ENCODE measurements around the gene RPS21. TPM values are rescaled to one million over a fixed set of nuclear protein-coding genes. Genes with fewer than 3 reads are reported as not detected.
A peak's percentile ranks its signal among the peaks of the same experiment; 100 is the strongest.

RPS21 gene
- total and polyA plus RNA-seq, 2 of the 13 experiments (the other 11 are each of a cell fraction or from before 2014, with no cell fraction given), result 2,647 to 11,063 TPM

GRCh38 chr20:62342910-62343309 is 44.0 kb upstream of the RPS21 start (continued):
- peak; percentile 94 for TF ChIP-seq ZBTB40 (IDR thresholded peaks at IDR 0.05)
- peak; percentile 100 for TF ChIP-seq ZBTB40 (CRISPR knock-in tag; IDR thresholded peaks at IDR 0.05)
- TF ChIP-seq ZNF672 (CRISPR knock-in tag; IDR thresholded peaks at IDR 0.05), result no peak
- no peak for TF ChIP-seq ARHGAP35 (CRISPR knock-in tag; IDR thresholded peaks at IDR 0.05; ENCODE audit: borderline replicate concordance)
- peak; percentile 71; the same call in 1 of the 2 replicates for TF ChIP-seq NCOR1 (IDR thresholded peaks at IDR 0.05; ENCODE audit: borderline replicate concordance, low read length)
- no peak for TF ChIP-seq ZNF639 (CRISPR knock-in tag; conservative IDR thresholded peaks at IDR 0.05)
- peak; percentile 24; the same call in 1 of the 2 replicates for TF ChIP-seq TBX2 (CRISPR knock-in tag; IDR thresholded peaks at IDR 0.05; ENCODE audit: borderline replicate concordance)
- TF ChIP-seq HOMEZ (CRISPR knock-in tag; IDR thresholded peaks at IDR 0.05; ENCODE audit: low read depth), result peak; percentile 63; the same call in 1 of the 2 replicates
- TF ChIP-seq CREM (IDR thresholded peaks at IDR 0.05), result peak; percentile 29; the same call in 1 of the 2 replicates
- no peak for TF ChIP-seq CREM (CRISPR knock-in tag; IDR thresholded peaks at IDR 0.05)
- peak; percentile 89 for TF ChIP-seq RBAK (CRISPR knock-in tag; IDR thresholded peaks at IDR 0.05)
- TF ChIP-seq ZNF652 (CRISPR knock-in tag; IDR thresholded peaks at IDR 0.05; ENCODE audit: borderline replicate concordance, low read depth), result peak; percentile 25; the same call in 1 of the 2 replicates
- no peak for TF ChIP-seq NFKBIZ (CRISPR knock-in tag; IDR thresholded peaks at IDR 0.05)
- TF ChIP-seq HOXA7 (CRISPR knock-in tag; IDR thresholded peaks at IDR 0.05), result no peak
- TF ChIP-seq SP5 (CRISPR knock-in tag; IDR thresholded peaks at IDR 0.05; ENCODE audit: borderline replicate concordance, low read depth), result no peak
- TF ChIP-seq THAP8 (CRISPR knock-in tag; IDR thresholded peaks at IDR 0.05; ENCODE audit: borderline replicate concordance), result no peak
- no peak for TF ChIP-seq POLR2AphosphoS5 (IDR thresholded peaks at IDR 0.05; ENCODE audit: low read depth, low read length)
- TF ChIP-seq ZMYM3 (CRISPR knock-in tag; IDR thresholded peaks at IDR 0.05), result 0 out of 2 replicates have a peak, but pooled peaks have one; percentile 13
- TF ChIP-seq TP53 (CRISPR knock-in tag; conservative IDR thresholded peaks at IDR 0.05), result no peak

All from HepG2 (cell line).